GM18861 (cell line): ENCODE measurements around the gene SIRT2.
"Not testable (repeated sequence)": the region's sequence is repeated elsewhere in the genome, so short reads cannot be mapped to it uniquely, and the experiment has no call there.

Source experiments
- ATAC-seq: cut with Tn5 transposase; IDR thresholded peaks from one replicate; pipeline ENCODE4 v1.9.1; 2021; ENCODE audit not compliant: unreplicated experiment

The SIRT2 gene

GRCh38 chr19:38830039-38830733, 69.2 kb downstream of the SIRT2 start:
- ATAC-seq: no peak

- ATAC-seq: not testable (repeated sequence)
Observed at GRCh38 chr19:38829203-38829602, 70.2 kb downstream of the SIRT2 start.
